Stimulated activated CD8-positive, alpha-beta memory T cell treated with anti-CD3 and anti-CD28 coated beads, Interleukin-7, amount 100 ng/mL, for 24 hours (primary cell): Measurements from ENCODE around the gene MASP2.
"Not testable (repeated sequence)": the region's sequence is repeated elsewhere in the genome, so short reads cannot be mapped to it uniquely, and the experiment has no call there.

Source experiments
- DNase-seq: peaks from one replicate; pipeline ENCODE4 v3.0.0-alpha.2; 2020; ENCODE audit warnings: low read depth

The MASP2 gene

DNA sequence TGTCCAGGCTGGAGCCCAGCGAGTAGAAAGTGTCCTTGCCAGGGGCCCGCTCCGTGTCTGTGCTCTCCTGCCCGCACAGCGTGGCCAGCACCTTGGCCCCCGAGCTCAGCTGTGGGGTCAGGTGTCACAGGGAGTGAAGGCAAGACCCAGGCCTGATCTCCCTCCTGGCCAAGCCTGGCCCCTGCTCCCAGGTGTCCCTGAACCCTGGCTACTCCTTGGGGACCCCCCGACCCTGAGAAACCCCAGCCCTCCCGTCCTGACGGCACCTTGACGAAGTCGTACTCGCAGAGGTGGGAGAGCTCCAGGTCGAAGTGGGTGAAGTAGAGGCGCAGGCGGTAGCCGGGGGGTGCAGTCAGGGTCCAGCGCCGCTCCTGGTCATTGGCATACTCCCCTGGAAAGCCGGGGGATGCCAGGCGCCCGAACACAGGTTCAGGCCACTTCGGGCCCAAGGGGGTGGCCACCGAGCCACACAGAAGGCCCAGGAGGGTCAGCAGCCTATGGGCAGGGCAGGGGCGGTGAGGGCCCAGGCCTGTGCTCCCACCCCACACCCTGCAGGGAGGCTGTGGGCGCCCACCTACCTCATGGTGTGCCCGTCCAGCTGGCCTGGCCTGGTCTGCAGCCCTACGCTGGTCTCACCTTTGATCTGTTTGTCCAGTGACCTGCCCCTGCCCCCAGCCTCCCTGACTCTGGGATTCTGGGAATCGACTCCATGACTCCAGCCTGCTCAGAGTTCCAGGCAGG is at the start of gene MASP2:
MASP2 (minus strand) TSS at position 615 of the 741 bp plus-strand sequence; CDS start at position 583, 32 bp downstream.
- no peak for DNase-seq

GRCh38 chr1:11083784-11084183 is 36.7 kb upstream of the MASP2 start:
- DNase-seq, result not testable (repeated sequence)

- DNase-seq, result no peak
Measured at GRCh38 chr1:11080931-11081330, 33.9 kb upstream of the MASP2 start.

GRCh38 chr1:11078631-11079030 is 31.6 kb upstream of the MASP2 start:
- DNase-seq, result no peak

- DNase-seq, result not testable (repeated sequence)
Measured at GRCh38 chr1:11073398-11073797, 26.4 kb upstream of the MASP2 start.

- no peak for DNase-seq
Measured at GRCh38 chr1:11072216-11072917, 25.3 kb upstream of the MASP2 start.

GRCh38 chr1:11071463-11072215 is 24.6 kb upstream of the MASP2 start:
- DNase-seq, result no peak

DNA sequence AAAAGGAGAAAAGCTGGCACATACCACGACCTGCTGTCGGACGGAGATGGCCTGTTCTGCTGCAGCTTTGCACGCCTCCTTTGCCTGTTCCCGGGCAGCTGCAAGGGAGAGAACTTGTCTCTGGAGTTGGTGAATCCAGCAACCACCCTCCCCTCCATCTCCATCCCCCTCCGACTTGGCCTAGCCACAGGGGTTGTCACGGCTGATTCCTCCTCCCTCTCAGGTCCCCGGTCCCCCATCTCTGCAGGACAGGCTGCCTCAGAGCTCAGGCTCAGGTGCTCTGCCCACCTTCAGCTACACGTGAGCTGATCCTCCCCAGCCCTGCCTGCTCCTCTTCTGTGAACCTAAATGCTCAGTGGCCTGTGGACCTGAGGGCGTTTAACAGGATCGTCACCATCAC is 23.8 kb upstream of the MASP2 start:
- DNase-seq, result no peak

GRCh38 chr1:11068600-11069473 is 21.8 kb upstream of the MASP2 start:
- DNase-seq, result no peak

GRCh38 chr1:11067716-11068599 is 20.9 kb upstream of the MASP2 start:
- no peak for DNase-seq

DNA sequence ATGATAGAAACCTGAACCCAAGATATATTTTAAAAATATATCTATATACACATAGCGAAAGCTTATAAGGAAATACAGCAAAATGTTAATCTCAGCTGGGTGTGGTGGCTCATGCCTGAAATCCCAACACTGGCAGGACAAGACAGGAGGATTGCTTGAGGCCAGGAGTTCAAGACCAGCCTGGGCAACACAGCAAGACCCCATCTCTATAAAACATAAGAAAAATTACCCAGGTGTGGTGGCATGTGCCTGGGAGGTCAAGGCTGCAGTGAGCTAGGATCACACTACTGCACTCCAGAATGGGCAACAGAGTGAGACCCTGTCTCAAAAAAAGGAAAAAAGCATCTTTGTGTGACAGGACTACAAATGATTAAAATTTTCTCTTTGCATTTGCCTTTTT is 18.8 kb upstream of the MASP2 start:
- DNase-seq, result no peak

DNA sequence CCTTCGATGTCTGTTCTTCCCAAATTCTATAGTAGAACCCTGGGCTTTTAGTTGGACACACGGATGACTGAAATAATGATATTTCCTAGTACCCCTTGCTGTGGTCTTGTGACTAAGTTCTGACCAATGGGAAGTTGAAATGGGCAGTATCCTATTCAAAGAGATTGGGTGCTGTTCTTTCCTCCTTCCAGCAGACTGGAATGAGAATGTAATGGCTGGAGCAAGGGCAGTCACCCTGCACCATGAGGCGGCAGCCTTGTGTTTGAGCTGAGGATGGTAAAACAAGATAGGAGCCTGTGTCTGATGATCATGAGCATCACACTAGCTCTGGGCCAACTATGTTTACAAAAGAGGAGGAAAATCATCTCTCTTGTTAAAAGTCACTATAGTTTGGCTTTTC is 17.9 kb upstream of the MASP2 start:
- DNase-seq, result no peak

GRCh38 chr1:11063937-11064537 is 17.0 kb upstream of the MASP2 start:
- DNase-seq, result not testable (repeated sequence)

DNA sequence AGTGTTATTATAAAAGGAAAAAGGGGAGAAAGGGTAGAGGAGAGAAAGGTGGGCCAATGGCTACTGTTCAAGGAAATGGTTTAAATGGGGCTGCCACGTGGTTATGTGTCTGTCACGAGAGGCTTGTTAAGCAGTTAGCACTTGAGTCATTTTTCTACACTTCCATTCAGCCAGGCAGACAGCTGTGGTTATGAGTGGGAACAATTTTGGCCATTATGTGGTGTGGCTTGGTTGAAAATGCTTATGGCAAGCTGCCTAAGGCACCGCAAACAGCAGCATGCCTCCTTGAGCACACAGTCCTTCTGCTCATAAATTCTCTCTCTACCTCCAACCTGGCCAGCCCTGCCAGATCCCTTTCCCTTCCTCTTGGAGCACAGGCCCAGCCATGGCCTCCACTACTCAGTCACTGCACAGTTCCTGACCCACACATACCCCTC is 15.9 kb upstream of the MASP2 start:
- DNase-seq, result no peak

DNA sequence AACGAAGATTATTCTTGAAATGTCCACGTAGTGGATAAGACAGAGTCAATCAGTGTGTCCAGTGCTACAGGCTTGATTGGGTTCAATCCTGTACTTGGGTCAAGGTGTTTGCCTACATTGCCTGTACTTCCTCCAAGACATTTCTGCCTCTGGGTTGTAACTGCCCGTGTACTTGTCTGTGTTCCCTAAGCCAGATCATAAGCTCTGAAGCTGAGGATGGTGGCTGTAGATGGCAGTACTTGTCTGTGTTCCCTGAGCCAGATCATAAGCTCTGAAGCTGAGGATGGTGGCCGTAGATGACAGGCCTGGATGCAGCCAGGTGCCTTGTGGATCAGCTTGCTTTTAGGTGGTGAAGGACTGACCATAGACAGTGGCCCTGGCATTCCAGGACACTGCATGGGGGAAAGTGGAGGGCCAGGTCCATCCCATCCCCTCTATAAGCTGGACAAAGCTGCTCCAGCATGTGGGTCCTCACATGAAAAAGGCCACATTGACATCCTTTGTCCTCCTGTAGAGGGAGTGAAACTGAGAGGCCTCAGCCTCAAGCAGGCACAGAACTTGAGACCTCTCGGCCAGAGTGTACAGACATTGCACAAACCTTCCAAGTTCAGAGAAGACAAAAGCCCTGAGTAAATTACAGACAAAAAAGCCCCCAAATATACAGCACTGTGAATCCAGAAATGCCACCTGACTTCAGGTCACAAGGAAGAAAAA is 14.8 kb upstream of the MASP2 start:
- DNase-seq, result no peak

DNA sequence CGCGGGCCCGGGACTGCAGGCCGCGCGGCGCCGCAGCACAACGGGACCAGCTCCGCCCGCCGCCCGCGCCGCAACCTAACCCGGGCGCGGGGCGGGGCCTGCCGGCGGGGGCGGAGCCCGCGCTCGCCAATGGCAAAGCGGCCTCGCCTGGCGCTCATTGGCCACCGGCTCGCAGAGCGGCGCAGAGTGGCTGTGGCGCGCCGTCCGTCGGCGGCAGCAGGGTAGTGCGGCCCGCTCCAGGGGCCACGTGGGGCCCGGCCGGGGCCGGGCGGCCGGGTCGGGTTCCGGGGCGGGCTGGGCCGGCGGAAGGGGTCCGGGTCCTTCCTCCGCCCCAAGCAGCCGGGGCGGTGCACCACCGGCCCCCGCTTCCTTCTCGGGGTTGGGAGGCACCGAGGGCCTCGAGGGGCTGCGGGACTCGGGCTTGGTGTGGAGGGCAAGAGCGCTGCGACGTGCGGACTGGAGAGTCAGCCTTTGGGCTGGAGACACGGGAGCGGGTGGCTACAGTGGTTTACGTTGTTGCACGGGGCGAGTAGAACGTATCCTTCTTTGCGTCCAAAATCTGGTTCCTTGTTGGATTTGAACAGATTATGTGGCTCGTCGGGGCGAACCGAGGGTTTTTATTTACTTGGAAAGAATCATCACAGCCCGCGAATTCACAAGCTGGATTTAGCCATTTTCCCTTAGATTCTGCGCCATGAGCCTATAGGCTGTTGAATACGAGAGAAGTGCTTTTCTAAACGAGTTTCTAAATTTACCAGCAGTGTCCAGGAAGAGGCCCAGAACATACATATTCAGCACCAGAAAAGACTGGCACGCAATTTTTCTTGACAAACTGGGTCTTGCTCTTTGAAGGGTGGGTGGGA is 13.2 kb upstream of the MASP2 start, which contains the start of gene SRM:
SRM (minus strand) TSS at position 51 of the 863 bp plus-strand sequence. CDS start 75 bp downstream, outside the sequence.
- peak; percentile 77 for DNase-seq

DNA sequence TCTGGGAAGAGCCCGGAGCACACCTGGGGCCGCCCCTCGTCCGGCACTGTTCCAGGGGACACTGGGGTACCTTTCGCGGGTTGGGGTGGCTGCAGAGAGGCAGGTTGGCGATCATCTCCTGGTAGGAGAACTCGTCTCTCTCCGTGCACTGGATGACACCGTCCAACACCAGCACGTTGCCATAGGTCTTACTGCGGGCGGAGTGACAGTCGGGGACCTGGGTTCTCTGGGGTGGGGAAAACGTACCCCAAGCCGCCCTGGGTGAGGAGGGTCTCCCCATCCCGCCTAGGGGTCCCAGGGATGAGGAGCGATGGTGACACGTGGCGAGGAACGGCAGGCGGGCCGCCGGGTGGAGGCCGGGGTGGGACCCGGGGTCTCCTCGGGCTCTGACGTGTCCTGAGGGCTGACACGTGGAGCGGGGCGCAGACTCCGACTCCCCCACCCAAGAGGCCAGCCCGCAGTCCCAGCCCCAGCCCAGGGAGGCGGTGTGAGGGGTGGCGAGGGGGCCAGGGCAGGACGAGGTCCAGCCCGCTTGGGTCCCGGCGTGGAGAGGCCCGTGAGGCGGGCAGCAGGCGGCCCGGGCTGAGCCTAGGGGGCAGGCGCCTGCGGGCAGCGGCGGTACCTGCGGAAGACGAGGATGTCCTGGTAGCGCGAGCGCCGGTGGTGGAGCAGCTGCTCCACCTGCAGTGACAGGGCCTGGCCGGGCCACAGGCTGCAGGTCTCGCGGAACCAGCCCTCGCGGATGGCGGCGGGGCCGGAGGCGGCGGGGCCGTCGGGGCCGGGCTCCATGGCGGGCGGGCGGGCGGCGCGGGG is 12.3 kb upstream of the MASP2 start:
- no peak for DNase-seq
